ENCODE measurements around the gene B4GALT4.

DNA sequence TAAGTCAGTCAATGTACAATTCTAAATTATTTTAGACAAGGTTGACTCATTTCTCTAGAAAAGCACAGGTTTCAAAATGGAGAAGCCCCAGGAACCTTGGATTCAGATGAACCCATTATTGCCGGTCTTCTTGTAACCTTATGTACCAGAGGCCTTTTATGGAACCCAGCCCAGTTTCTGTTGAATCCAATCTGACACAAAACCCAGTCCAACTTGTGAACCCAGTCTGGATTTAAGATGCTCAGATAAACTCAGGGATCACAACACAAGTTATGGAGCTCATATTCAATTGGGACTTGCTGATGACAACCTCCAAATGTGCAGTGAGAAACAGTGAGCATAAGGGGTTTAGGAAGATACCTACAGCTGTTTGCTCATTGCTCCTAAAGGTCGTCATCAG is 16.4 kb upstream of the B4GALT4 start:
- TF ChIP-seq POLR2A (IDR thresholded peaks at IDR 0.05; ENCODE audit: low read depth, low read length) (no peak), EZH2 (IDR thresholded peaks at IDR 0.05; ENCODE audit: borderline replicate concordance, low read depth, low read length, severe bottlenecking) (no peak), POLR2AphosphoS5 (IDR thresholded peaks at IDR 0.05; ENCODE audit: insufficient read depth, low read depth, low read length) (no peak), MYC (IDR thresholded peaks at IDR 0.05; ENCODE audit: low read depth, low read length) (no peak), JUN (IDR thresholded peaks at IDR 0.05; ENCODE audit: borderline replicate concordance, insufficient read depth, insufficient read length, low read depth) (no peak), FOS (IDR thresholded peaks at IDR 0.05; ENCODE audit: borderline replicate concordance, insufficient read depth, low read length) (no peak)
- TF ChIP-seq, protein P1, sequence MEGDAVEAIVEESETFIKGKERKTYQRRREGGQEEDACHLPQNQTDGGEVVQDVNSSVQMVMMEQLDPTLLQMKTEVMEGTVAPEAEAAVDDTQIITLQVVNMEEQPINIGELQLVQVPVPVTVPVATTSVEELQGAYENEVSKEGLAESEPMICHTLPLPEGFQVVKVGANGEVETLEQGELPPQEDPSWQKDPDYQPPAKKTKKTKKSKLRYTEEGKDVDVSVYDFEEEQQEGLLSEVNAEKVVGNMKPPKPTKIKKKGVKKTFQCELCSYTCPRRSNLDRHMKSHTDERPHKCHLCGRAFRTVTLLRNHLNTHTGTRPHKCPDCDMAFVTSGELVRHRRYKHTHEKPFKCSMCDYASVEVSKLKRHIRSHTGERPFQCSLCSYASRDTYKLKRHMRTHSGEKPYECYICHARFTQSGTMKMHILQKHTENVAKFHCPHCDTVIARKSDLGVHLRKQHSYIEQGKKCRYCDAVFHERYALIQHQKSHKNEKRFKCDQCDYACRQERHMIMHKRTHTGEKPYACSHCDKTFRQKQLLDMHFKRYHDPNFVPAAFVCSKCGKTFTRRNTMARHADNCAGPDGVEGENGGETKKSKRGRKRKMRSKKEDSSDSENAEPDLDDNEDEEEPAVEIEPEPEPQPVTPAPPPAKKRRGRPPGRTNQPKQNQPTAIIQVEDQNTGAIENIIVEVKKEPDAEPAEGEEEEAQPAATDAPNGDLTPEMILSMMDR (IDR thresholded peaks at IDR 0.05; ENCODE audit: extremely low read depth in 1 of 2, insufficient read depth in 1 of 2, low read depth in 1 of 2, low read length in 2 of 2), result no peak
- TF ChIP-seq, protein P2, sequence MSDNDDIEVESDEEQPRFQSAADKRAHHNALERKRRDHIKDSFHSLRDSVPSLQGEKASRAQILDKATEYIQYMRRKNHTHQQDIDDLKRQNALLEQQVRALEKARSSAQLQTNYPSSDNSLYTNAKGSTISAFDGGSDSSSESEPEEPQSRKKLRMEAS (IDR thresholded peaks at IDR 0.05; ENCODE audit: insufficient read depth, insufficient read length), result no peak
